A549 (cell line): ENCODE results near the gene GRK5. TPM values are rescaled to one million over a fixed set of nuclear protein-coding genes. Genes with fewer than 3 reads are reported as not detected.

Experiments
- ATAC-seq, 2 experiments: fragments of 200-7000 bp in 1 of 2; fragments of >200 bp in 1 of 2; cut with Nextera tagmentation in 1 of 2; cut with Tn5 transposase in 1 of 2; 3 replicates each; pipeline versions ENCODE4 v1.8.0 to v1.9.1; 2018 to 2020; ENCODE audit warnings: mild to moderate bottlenecking in 1 of 2, moderate library complexity in 1 of 2
- CTCF ChIA-PET: fragments of 300-600 bp; sonication (Branson Sonifier 250); formaldehyde crosslinking; extraction: SDS; loops from one replicate; lab custom pipeline; 2021; ENCODE audit warnings: antibody characterized with exemption, inconsistent platforms; lab: Yijun Ruan, JAX
- POLR2A ChIA-PET: fragments of 350-600 bp; formaldehyde crosslinking; extraction: SDS; loops from one replicate; lab custom pipeline; 2021; ENCODE audit warnings: antibody characterized with exemption, inconsistent platforms; lab: Yijun Ruan, JAX
- DNase-seq, 2 experiments: peaks; one replicate each; pipeline versions ENCODE4 v3.0.0 to v3.0.0-alpha.2; 2011 to 2016; ENCODE audit warnings: low read depth in 1 of 2, low spot score in 1 of 2
- FAIRE-seq: peaks from 2 replicates; lab custom pipeline; 2011; peaks lifted over from hg19 to GRCh38; lab: Jason Lieb, UNC
- H3K27ac ChIP-seq, 2 experiments: fragments of >200 bp; sonication (Bioruptor Twin); formaldehyde crosslinking; 3 replicates each; pipeline ENCODE4 v1.5.1; 2016 to 2017
- H3K4me1 ChIP-seq: fragments of >200 bp; sonication (Bioruptor Twin); formaldehyde crosslinking; 3 replicates; pipeline ENCODE4 v1.6.1; 2016
- H3K4me2 ChIP-seq: fragments of >200 bp; sonication (Bioruptor Twin); formaldehyde crosslinking; 3 replicates; pipeline ENCODE4 v1.6.1; 2016
- H3K4me3 ChIP-seq: fragments of >200 bp; sonication (Bioruptor Twin); formaldehyde crosslinking; 3 replicates; pipeline ENCODE4 v1.5.1; 2016
- H3K9me3 ChIP-seq: fragments of >200 bp; sonication (Bioruptor Twin); formaldehyde crosslinking; 3 replicates; pipeline ENCODE4 v1.6.1; 2016
- BHLHE40 ChIP-seq: IDR thresholded peaks from 2 replicates; pipeline ENCODE4 v1.6.1; 2012; ENCODE audit warnings: low read depth, low read length, inconsistent platforms
- CEBPB ChIP-seq, 2 experiments: fragments of >200 bp in 1 of 2; sonication (Bioruptor Twin) in 1 of 2; formaldehyde crosslinking in 1 of 2; IDR thresholded peaks; 2 replicates each; pipeline ENCODE4 v1.6.1; 2012 to 2016
- CHD2 ChIP-seq: fragments of 150-350 bp; IDR thresholded peaks from 2 replicates; pipeline ENCODE4 v1.6.1; 2014; ENCODE audit warnings: low read length; ENCODE audit not compliant: partially characterized antibody
- EHF ChIP-seq: fragments of 250-450 bp; sonication (Bioruptor Pico); IDR thresholded peaks from 2 replicates; pipeline ENCODE4 v1.5.0; 2020; ENCODE audit warnings: mild to moderate bottlenecking
- EHMT2 ChIP-seq: fragments of 200-600 bp; sonication (generic); IDR thresholded peaks from 2 replicates; pipeline ENCODE4 v1.6.1; 2016; ENCODE audit warnings: antibody characterized with exemption, low read depth, mild to moderate bottlenecking, moderate library complexity
- ESRRA ChIP-seq: fragments of 150-350 bp; IDR thresholded peaks from 2 replicates; pipeline ENCODE4 v1.6.1; 2014; ENCODE audit warnings: mild to moderate bottlenecking, low read length, borderline replicate concordance
- FOSL2 ChIP-seq, 2 experiments: fragments of 450-650 bp in 1 of 2; fragments of >200 bp in 1 of 2; sonication (Bioruptor Twin) in 1 of 2; formaldehyde crosslinking; IDR thresholded peaks; 2 replicates each; pipeline versions ENCODE4 v1.5.0 to v1.6.1; 2016 to 2020; ENCODE audit warnings: mild to moderate bottlenecking in 1 of 2, moderate library complexity in 1 of 2
- HDAC2 ChIP-seq: fragments of 200-600 bp; sonication (generic); IDR thresholded peaks from 2 replicates; pipeline ENCODE4 v1.6.1; 2016
- HOXB13 ChIP-seq: fragments of 250-450 bp; sonication (Bioruptor Pico); IDR thresholded peaks from 2 replicates; pipeline ENCODE4 v1.5.0; 2020; ENCODE audit warnings: low read depth, mild to moderate bottlenecking, moderate library complexity
- HOXB5 ChIP-seq: fragments of 250-450 bp; sonication (Bioruptor Pico); IDR thresholded peaks from 2 replicates; pipeline ENCODE4 v1.5.0; 2020; ENCODE audit warnings: mild to moderate bottlenecking, moderate library complexity
- JUN ChIP-seq, 2 experiments: fragments of >200 bp; sonication (Bioruptor Twin); formaldehyde crosslinking; IDR thresholded peaks; 2 replicates in 1 of 2; 3 replicates in 1 of 2; pipeline ENCODE4 v1.6.1; 2016 to 2017
- KDM1A ChIP-seq: fragments of 200-600 bp; sonication (generic); IDR thresholded peaks from 2 replicates; pipeline ENCODE4 v1.6.1; 2016; ENCODE audit warnings: low read depth, mild to moderate bottlenecking
- MAZ ChIP-seq: fragments of 150-350 bp; IDR thresholded peaks from 2 replicates; pipeline ENCODE4 v1.6.1; 2014; ENCODE audit warnings: antibody characterized with exemption, low read depth, low read length, borderline replicate concordance
- POLR2A ChIP-seq: IDR thresholded peaks from 2 replicates; pipeline ENCODE4 v1.6.1; 2012; ENCODE audit warnings: mild to moderate bottlenecking, low read length
- RAD21 ChIP-seq, 2 experiments: fragments of >200 bp in 1 of 2; sonication (Bioruptor Twin) in 1 of 2; formaldehyde crosslinking in 1 of 2; IDR thresholded peaks in 1 of 2; conservative IDR thresholded peaks in 1 of 2; 2 replicates in 1 of 2; 3 replicates in 1 of 2; pipeline ENCODE4 v1.6.1; 2012 to 2018; ENCODE audit warnings: inconsistent platforms in 1 of 2
- REST ChIP-seq: fragments of 200-600 bp; sonication (generic); IDR thresholded peaks from 2 replicates; pipeline ENCODE4 v1.6.1; 2016; ENCODE audit warnings: antibody characterized with exemption, mild to moderate bottlenecking, moderate library complexity
- TFCP2L1 ChIP-seq: fragments of 250-450 bp; sonication (Bioruptor Pico); IDR thresholded peaks from 2 replicates; pipeline ENCODE4 v1.5.0; 2021; ENCODE audit warnings: mild to moderate bottlenecking
- TP53 ChIP-seq: fragments of 250-450 bp; sonication (Bioruptor Pico); IDR thresholded peaks from 2 replicates; pipeline ENCODE4 v1.5.0; 2021; ENCODE audit warnings: mild to moderate bottlenecking, moderate library complexity
- ZNF302 ChIP-seq: fragments of 250-450 bp; sonication (Bioruptor Pico); IDR thresholded peaks from 2 replicates; pipeline ENCODE4 v1.9.0; 2021; ENCODE audit warnings: inconsistent platforms, mild to moderate bottlenecking, moderate library complexity
- ZSCAN20 ChIP-seq: fragments of 250-450 bp; sonication (Bioruptor Pico); IDR thresholded peaks from 2 replicates; pipeline ENCODE4 v1.8.0; 2022; ENCODE audit warnings: mild to moderate bottlenecking, moderate library complexity
- WGBS: methylation state at CpG from one replicate; pipeline ENCODE4 v1.1.6; 2017; ENCODE audit errors: missing lambda C conversion rate; 5-methylcytosine and 5-hydroxymethylcytosine counted together
- polyA plus RNA-seq, 4 experiments: library from polyadenylated mRNA; depleted of rRNA in 3 of 4; stranded (reverse); fragments of >200 nt; fragmentation: RNase III in 1 of 4; extraction: RNeasy Plus Mini Kit Qiagen cat#74134 plus additional on column Dnase treatment in 1 of 4; gene quantifications; 2 replicates in 3 of 4; 3 replicates in 1 of 4; pipeline ENCODE4 v1.2.3, GENCODE V29; 2011 to 2017
- TF ChIP-seq, protein P1 (sequence below): fragments of 150-350 bp; IDR thresholded peaks from 2 replicates; pipeline ENCODE4 v1.6.1; 2014; ENCODE audit warnings: low read depth, mild to moderate bottlenecking, low read length
- TF ChIP-seq, protein P2 (sequence below): fragments of >200 bp; sonication (Bioruptor Twin); formaldehyde crosslinking; IDR thresholded peaks from 3 replicates; pipeline ENCODE4 v1.6.1; 2016

The GRK5 gene
- polyA plus RNA-seq, 2 of the 4 experiments (the other 2 are of a cell fraction) = 5.0 to 7.9 TPM

DNA sequence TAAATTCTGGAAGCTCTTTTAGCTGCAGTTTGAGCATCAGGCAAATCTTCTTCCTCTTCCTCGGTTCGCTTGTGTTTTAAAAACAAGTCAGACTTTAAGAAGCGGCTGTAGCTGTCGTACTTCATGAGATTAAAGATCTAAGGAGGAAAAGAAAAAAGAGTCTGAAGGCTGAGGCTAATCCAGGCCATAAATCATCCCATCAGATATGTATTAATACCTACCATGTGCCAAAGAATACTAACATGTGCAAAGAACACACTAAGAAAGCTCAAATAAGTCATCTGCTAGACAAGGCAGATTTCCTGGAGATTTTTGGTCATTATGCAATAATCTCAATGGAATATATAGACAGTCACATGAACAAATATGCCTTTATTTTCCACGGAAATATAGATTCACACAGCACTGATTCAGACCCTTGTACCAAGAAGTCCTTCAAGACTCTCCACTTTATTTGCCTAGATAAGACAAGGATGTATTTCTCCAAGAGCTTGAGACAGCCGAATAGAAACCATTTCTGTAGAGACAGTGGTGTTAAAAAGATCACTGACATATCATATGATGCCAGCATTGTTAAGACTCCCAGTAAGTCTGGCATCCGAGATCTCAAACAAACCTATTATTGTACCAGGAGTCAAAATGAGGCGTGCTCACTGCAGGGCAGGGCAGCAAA, 292.9 kb downstream of the GRK5 start:
- no peak for ATAC-seq
- Histone ChIP-seq H3K27ac (no peak overlapping the region), H3K4me1 (peaks cover under 1% of the 10 kb centered on the region; the same call in 1 of the 3 replicates), H3K4me3 (no peak overlapping the region), H3K4me2 (no peak overlapping the region), H3K9me3 (no peaks in the 10 kb centered on the region)
- no peak for FAIRE-seq
- DNase-seq = no peak
- POLR2A ChIA-PET = no interaction called here
- CTCF ChIA-PET = interaction anchor here (0.9 to 3.6 kb wide), 4 partner anchors 11 to 301 kb away, joined by 3 to 19 read pairs (median 4); no protein-coding TSS in a partner anchor
- TF ChIP-seq MAZ (no peak), EHF (CRISPR knock-in tag) (no peak), HOXB5 (CRISPR knock-in tag) (no peak), KDM1A (no peak), REST (no peak), ZSCAN20 (CRISPR knock-in tag) (no peak), CHD2 (no peak), POLR2A (no peak)
- TF ChIP-seq, protein P1, sequence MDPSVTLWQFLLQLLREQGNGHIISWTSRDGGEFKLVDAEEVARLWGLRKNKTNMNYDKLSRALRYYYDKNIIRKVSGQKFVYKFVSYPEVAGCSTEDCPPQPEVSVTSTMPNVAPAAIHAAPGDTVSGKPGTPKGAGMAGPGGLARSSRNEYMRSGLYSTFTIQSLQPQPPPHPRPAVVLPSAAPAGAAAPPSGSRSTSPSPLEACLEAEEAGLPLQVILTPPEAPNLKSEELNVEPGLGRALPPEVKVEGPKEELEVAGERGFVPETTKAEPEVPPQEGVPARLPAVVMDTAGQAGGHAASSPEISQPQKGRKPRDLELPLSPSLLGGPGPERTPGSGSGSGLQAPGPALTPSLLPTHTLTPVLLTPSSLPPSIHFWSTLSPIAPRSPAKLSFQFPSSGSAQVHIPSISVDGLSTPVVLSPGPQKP = no peak
- WGBS = 89% methylated on average over 8 of the region's 8 CpGs

DNA sequence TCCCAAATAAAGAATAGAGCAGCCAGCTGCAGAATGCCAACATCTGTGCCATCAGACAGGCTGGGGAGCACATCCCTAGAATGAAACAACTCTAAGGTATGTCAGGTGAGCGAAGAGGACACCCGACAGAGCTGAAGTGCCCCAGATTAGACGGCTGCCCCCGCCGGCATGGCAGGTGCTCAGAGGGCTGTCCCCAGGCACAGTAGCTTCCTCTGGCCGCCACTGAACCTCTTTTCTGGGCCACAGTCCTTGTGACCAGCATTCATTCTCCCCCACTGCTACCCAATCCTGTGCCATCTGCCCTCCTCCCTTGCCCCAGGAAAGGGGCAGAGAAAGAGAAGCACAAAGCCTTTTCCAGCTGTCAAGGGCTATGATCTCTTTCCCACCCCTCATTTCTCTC, 293.4 kb downstream of the GRK5 start:
- no peak overlapping the region for H3K27ac ChIP-seq
- FAIRE-seq = no peak
- H3K4me3 ChIP-seq = no peak overlapping the region
- no peaks in the 10 kb centered on the region for H3K4me1 ChIP-seq
- H3K4me2 ChIP-seq = no peak overlapping the region
- no peaks in the 10 kb centered on the region for H3K9me3 ChIP-seq
- DNase-seq = no peak
- ChIA-PET POLR2A (no interaction called here), CTCF (interaction anchor here (1.1 kb wide), 1 partner anchor 82 kb away, joined by 3 read pairs; no protein-coding TSS in a partner anchor)
- WGBS = 93% methylated on average over 6 of the region's 6 CpGs
- TF ChIP-seq CEBPB (IDR thresholded peaks at IDR 0.05) (no peak), FOSL2 (IDR thresholded peaks at IDR 0.05) (no peak), FOSL2 (CRISPR knock-in tag; IDR thresholded peaks at IDR 0.05) (no peak), KDM1A (no peak), RAD21 (conservative IDR thresholded peaks at IDR 0.05 in 1 of 2, IDR thresholded peaks at IDR 0.05 in 1 of 2) (no peak), CHD2 (no peak), MAZ (no peak), TP53 (CRISPR knock-in tag) (no peak), TFCP2L1 (no peak), ZNF302 (CRISPR knock-in tag) (no peak), BHLHE40 (no peak), HDAC2 (no peak), EHF (CRISPR knock-in tag) (no peak), EHMT2 (no peak), HOXB13 (CRISPR knock-in tag) (no peak), HOXB5 (CRISPR knock-in tag) (no peak), ESRRA (no peak), JUN (IDR thresholded peaks at IDR 0.05) (no peak)
- TF ChIP-seq, protein P2, sequence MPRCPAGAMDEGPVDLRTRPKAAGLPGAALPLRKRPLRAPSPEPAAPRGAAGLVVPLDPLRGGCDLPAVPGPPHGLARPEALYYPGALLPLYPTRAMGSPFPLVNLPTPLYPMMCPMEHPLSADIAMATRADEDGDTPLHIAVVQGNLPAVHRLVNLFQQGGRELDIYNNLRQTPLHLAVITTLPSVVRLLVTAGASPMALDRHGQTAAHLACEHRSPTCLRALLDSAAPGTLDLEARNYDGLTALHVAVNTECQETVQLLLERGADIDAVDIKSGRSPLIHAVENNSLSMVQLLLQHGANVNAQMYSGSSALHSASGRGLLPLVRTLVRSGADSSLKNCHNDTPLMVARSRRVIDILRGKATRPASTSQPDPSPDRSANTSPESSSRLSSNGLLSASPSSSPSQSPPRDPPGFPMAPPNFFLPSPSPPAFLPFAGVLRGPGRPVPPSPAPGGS = no peak
- no peak for ATAC-seq
